Skin of body (tissue), 1 donor: Measurements from ENCODE around the gene SEMG2. TPM values are rescaled to one million over a fixed set of nuclear protein-coding genes. Genes with fewer than 3 reads are reported as not detected.

Experiments
- total RNA-seq: library from RNA; depleted of rRNA; stranded (reverse); fragments of >200 nt; gene quantifications from one replicate; pipeline ENCODE4 v1.2.3, GENCODE V29; 2014

The SEMG2 gene
- total RNA-seq, 1 donor from 2014 or later = not detected

Other genes starting within 250 kb of the SEMG2 start
- gene KCNS1, start 120.2 kb upstream of the SEMG2 start, total RNA-seq = 0.49 TPM
- gene WFDC5, start 106.2 kb upstream of the SEMG2 start, total RNA-seq = 5.2 TPM
- 1.1 TPM for gene WFDC12, start 96.9 kb upstream of the SEMG2 start, total RNA-seq
- 509 TPM for gene PI3, start 46.5 kb upstream of the SEMG2 start, total RNA-seq
- not detected for gene SEMG1, start 14.3 kb upstream of the SEMG2 start, total RNA-seq
- gene SLPI, start 33.2 kb downstream of the SEMG2 start, total RNA-seq = 52.0 TPM
- gene RBPJL, start 85.5 kb downstream of the SEMG2 start, total RNA-seq = not detected
- gene MATN4, start 86.9 kb downstream of the SEMG2 start, total RNA-seq = 0.99 TPM
- 48.8 TPM for gene SDC4, start 127.1 kb downstream of the SEMG2 start, total RNA-seq
- gene SYS1, start 141.8 kb downstream of the SEMG2 start, total RNA-seq = 12.7 TPM
- not detected for gene TP53TG5, start 157.0 kb downstream of the SEMG2 start, total RNA-seq
- gene DBNDD2, start 186.9 kb downstream of the SEMG2 start, total RNA-seq = 10.3 TPM
- gene PIGT, start 194.8 kb downstream of the SEMG2 start, total RNA-seq = 20.9 TPM
- gene WFDC2, start 248.4 kb downstream of the SEMG2 start, total RNA-seq = 0.39 TPM